Right ventricle myocardium inferior (tissue), 1 donor: Measurements from ENCODE around the gene ATP6V1G1. TPM values are rescaled to one million over a fixed set of nuclear protein-coding genes. Genes with fewer than 3 reads are reported as not detected.

ENCODE experiments used
- ATAC-seq: fragments of 200-7000 bp; cut with Tn5 transposase; one replicate; pipeline ENCODE4 v1.9.1; 2020; ENCODE audit warnings: mild to moderate bottlenecking, moderate library complexity
- DNase-seq: peaks from one replicate; pipeline ENCODE4 v3.0.0; 2021; ENCODE audit errors: missing footprints
- intact Hi-C: fragments of 100-400 bp; cut with DNase I; formaldehyde crosslinking; loops from one replicate; pipeline ENCODE4 v1.11.0; 2022
- total RNA-seq: library from RNA; stranded (reverse); fragmentation: NEBNext Ultra II Directional; extraction: Animal tissue kit (Norgen Biotek cat#: 25700); gene quantifications from one replicate; pipeline ENCODE4 v1.2.1, GENCODE V29; 2021
- donor health status: DM: no; HTN: yes; CAD: no; lungs with severe emphysema.

ATP6V1G1 gene
- total RNA-seq, 1 donor from 2014 or later = 58.0 TPM

GRCh38 chr9:114606068-114606467, 18.5 kb downstream of the ATP6V1G1 start:
- DNase-seq (no peak), ATAC-seq (no peak)
- intact Hi-C loops = loop anchor here (2.0 kb wide), 1 partner anchor 17 kb away; no protein-coding TSS in a partner anchor

GRCh38 chr9:114606597-114607207, 19.1 kb downstream of the ATP6V1G1 start:
- ATAC-seq (no peak), DNase-seq (no peak)
- intact Hi-C loops = loop anchor here (2.0 kb wide), 1 partner anchor 18 kb away; no protein-coding TSS in a partner anchor

GRCh38 chr9:114607671-114608524, 20.3 kb downstream of the ATP6V1G1 start:
- intact Hi-C loops = loop anchor here (2.0 kb wide), 1 partner anchor 19 kb away; no protein-coding TSS in a partner anchor
- DNase-seq (no peak), ATAC-seq (no peak)

GRCh38 chr9:114608525-114608796, 20.9 kb downstream of the ATP6V1G1 start:
- intact Hi-C loops = no loop called here
- no peak for DNase-seq
- no peak for ATAC-seq

- ATAC-seq (peak; percentile 82), DNase-seq (peak; percentile 81)
- intact Hi-C loops = no loop called here
Observed at GRCh38 chr9:114611516-114612271, 24.1 kb downstream of the ATP6V1G1 start.

- DNase-seq (no peak), ATAC-seq (peak; percentile 9)
- intact Hi-C loops = no loop called here
Observed at GRCh38 chr9:114612272-114612923, 24.8 kb downstream of the ATP6V1G1 start.

GRCh38 chr9:114613087-114613486, 25.5 kb downstream of the ATP6V1G1 start:
- DNase-seq (no peak), ATAC-seq (no peak)
- intact Hi-C loops = no loop called here

- intact Hi-C loops = no loop called here
- no peak for ATAC-seq
Observed at GRCh38 chr9:114613919-114614318, 26.4 kb downstream of the ATP6V1G1 start.

GRCh38 chr9:114614373-114614772, 26.8 kb downstream of the ATP6V1G1 start:
- ATAC-seq = no peak
- intact Hi-C loops = no loop called here
- DNase-seq = no peak

More at GRCh38 chr9:114613919-114614318, 26.4 kb downstream of the ATP6V1G1 start:
- no peak for DNase-seq

- intact Hi-C loops = no loop called here
- DNase-seq (peak; percentile 90), ATAC-seq (peak; percentile 44)
Observed at GRCh38 chr9:114616684-114617520, 29.3 kb downstream of the ATP6V1G1 start.

GRCh38 chr9:114619191-114619761, 31.7 kb downstream of the ATP6V1G1 start:
- intact Hi-C loops = no loop called here
- no peak for ATAC-seq
- DNase-seq = peak; percentile 79

- intact Hi-C loops = no loop called here
- DNase-seq (no peak), ATAC-seq (no peak)
Observed at GRCh38 chr9:114621561-114621960, 34.0 kb downstream of the ATP6V1G1 start.

- ATAC-seq = peak; percentile 42
- intact Hi-C loops = no loop called here
- DNase-seq = no peak
Observed at GRCh38 chr9:114621975-114622609, 34.5 kb downstream of the ATP6V1G1 start.

GRCh38 chr9:114624677-114625076, 37.1 kb downstream of the ATP6V1G1 start:
- no peak for DNase-seq
- intact Hi-C loops = no loop called here
- no peak for ATAC-seq

GRCh38 chr9:114626415-114627020, 38.9 kb downstream of the ATP6V1G1 start:
- intact Hi-C loops = no loop called here
- no peak for ATAC-seq
- no peak for DNase-seq

- DNase-seq (no peak), ATAC-seq (no peak)
- intact Hi-C loops = no loop called here
Observed at GRCh38 chr9:114627553-114627952, 40.0 kb downstream of the ATP6V1G1 start.

GRCh38 chr9:114629563-114630090, 42.1 kb downstream of the ATP6V1G1 start:
- intact Hi-C loops = no loop called here
- ATAC-seq = no peak
- DNase-seq = no peak
